T follicular helper cell (primary cell): ENCODE measurements around the gene TMTC2.
"Not testable (repeated sequence)": the region's sequence is repeated elsewhere in the genome, so short reads cannot be mapped to it uniquely, and the experiment has no call there.

ENCODE experiments used
- DNase-seq: peaks from one replicate; pipeline ENCODE4 v3.0.0-alpha.2; 2020; ENCODE audit warnings: low read depth

TMTC2 gene

DNA sequence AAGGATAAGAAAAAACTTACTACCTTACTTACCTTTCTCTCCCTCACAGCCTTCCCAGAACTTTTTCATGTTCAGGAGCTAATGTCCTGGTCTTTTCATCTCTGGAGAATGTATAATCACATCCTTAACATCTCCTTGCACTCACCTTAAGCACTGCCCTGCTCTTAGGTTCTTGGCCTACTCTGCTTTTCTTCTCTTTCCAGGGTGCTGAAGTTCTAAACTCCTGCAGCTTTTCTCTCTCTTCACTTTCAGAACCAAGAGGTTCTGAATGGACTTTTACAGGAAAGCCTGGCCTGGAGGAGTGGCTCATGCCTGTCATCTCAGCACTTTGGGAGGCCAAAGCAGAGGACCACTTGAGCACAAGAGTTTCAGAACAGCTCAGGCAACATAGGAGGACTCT is 101.9 kb downstream of the TMTC2 start:
- DNase-seq, result no peak

- no peak for DNase-seq
These were observed 103.0 kb downstream of the TMTC2 start for GRCh38 chr12:82789674-82790073.

DNA sequence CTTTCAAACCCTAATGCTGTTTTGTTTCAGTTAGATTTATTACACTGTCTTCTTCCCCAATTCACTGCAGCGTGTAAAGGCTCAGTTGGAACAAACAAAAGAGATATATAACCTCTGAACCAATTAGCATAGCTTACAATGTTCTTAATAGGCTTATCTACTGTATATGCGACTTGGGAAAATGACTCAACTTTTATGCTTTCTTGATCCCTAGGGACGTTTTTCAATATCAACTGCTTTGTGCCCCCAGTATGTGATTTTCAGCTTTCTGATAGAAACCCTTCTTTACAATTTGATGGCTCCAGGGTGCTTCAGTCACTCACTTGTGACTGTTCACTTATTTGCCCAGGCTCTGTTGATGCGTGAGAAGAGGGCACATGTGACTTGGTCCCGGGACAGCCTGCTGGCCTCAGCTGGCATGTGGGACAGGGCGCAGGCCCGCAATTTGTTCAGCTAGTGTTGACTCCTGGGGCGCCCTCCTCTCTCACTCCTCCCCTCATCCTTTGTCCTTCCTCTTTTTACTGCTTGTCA is 107.1 kb downstream of the TMTC2 start:
- no peak for DNase-seq

- DNase-seq, result no peak
These were observed 110.8 kb downstream of the TMTC2 start for GRCh38 chr12:82797480-82797879.

GRCh38 chr12:82800185-82800584 is 113.5 kb downstream of the TMTC2 start:
- DNase-seq, result no peak

DNA sequence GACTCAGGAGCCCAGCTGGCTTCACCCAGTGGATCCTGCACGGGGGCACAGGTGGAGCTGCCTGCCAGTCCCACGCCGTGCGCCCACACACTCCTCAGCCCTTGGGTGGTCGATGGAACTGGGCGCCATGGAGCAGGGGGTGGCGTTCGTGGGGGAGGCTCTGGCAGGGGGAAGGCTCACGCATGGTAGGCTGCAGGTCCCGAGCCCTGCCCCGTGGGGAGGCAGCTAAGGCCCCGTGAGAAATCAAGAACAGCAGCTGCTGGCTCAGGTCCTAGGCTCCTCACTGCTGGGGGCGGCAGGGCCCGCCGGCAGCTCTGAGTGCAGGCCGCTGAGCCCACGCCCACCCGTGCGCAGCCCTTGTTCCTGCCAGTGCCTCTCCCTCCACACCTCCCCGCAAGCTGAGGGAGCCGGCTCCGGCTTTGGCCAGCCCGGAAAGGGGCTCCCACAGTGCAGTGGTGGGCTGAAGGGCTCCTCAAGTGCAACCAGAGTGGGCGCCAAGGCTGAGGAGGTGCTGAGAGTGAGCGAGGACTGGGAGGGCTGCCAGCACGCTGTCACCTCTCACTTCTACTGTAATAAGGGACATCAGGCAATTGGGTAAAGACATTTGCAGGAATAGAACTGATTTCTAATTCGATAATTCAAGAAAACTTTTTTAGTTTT is 115.4 kb downstream of the TMTC2 start:
- DNase-seq, result no peak

- no peak for DNase-seq
These were observed 116.5 kb downstream of the TMTC2 start for GRCh38 chr12:82803201-82803600.

- DNase-seq, result no peak
These were observed 117.9 kb downstream of the TMTC2 start for GRCh38 chr12:82804601-82805000.

- DNase-seq, result not testable (repeated sequence)
These were observed 118.3 kb downstream of the TMTC2 start for GRCh38 chr12:82805004-82805403.

GRCh38 chr12:82805812-82806497 is 119.2 kb downstream of the TMTC2 start:
- no peak for DNase-seq

- no peak for DNase-seq
These were observed 120.5 kb downstream of the TMTC2 start for GRCh38 chr12:82807132-82807737.

- no peak for DNase-seq
These were observed 123.9 kb downstream of the TMTC2 start for GRCh38 chr12:82810568-82810967.

GRCh38 chr12:82817368-82817767 is 130.7 kb downstream of the TMTC2 start:
- no peak for DNase-seq

DNA sequence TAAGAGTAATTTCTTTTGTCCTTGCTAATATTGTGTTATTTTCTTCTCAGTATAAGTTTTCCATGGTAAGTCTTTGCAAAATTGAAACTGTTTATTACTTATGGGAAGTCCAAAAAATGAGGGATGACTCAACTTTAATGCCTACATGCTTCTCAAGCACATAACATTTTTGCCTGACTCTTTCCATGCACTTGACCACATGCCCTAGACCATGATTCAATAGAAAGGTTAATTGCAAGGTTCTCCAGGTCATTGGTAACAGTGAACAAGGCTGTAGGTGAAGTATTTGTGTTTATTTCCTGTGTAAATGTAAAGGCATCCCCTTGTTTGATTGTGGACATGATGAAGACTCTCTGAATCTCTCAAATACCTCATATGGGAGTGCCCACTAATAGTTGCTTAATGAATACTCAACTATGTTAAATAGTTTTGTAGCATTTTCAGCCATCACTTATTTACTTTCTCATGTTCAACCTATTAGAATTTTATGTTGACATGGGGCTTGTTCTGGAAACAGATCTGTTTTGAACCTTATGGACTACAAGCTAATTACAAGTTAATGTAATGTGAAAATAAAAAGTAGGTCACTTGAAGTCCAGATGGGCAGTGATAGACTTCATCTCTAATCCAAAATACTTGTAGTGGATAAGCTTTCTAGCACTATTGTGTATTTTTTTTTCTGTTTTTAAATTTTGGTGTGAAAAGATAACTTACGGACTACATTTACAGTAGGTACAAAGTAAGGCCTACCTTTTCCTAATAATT is 131.7 kb downstream of the TMTC2 start:
- DNase-seq, result no peak

DNA sequence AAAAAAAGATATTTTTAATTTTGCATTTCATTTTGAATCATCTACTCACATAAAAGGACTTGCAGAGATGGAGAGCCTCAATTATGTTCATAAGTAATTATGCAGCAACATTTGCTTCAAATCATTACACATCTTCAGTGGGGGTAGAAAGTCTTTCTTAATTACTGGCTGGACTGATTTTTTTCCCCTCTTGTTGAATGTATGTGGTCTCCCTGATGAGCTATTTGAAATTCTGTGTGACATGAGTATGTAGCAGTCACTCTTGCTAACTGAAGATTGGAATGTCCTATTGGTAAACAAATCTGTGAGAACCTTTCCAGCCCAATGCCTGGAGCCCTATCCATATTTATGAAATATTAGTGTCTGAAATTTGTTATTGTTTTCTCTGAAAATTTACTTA is 139.8 kb downstream of the TMTC2 start:
- DNase-seq, result no peak

DNA sequence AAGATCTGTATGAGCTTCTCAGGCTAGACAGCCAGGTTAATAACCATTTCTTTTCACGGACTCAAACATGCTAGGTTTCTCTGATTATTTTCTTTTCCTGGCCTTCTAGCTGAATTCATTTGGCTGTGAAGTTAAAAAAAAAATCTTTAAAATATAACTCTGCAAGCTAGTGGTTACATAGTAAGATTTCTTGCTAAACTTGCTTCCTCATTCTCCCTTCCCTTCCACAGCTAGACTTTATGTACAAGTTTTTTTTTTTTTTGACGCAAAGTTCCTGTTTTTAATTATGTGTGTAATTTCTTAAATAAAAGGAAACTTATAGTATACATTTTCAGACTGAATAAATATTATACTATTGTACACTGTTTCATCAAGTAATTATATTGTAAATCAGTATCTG is 145.4 kb downstream of the TMTC2 start:
- no peak for DNase-seq

GRCh38 chr12:82832981-82833380 is 146.3 kb downstream of the TMTC2 start:
- no peak for DNase-seq

- no peak for DNase-seq
These were observed 146.8 kb downstream of the TMTC2 start for GRCh38 chr12:82833481-82833880.

GRCh38 chr12:82835217-82835616 is 148.5 kb downstream of the TMTC2 start:
- no peak for DNase-seq

GRCh38 chr12:82838131-82838551 is 151.4 kb downstream of the TMTC2 start:
- no peak for DNase-seq

- DNase-seq, result no peak
These were observed 152.1 kb downstream of the TMTC2 start for GRCh38 chr12:82838827-82839226.

DNA sequence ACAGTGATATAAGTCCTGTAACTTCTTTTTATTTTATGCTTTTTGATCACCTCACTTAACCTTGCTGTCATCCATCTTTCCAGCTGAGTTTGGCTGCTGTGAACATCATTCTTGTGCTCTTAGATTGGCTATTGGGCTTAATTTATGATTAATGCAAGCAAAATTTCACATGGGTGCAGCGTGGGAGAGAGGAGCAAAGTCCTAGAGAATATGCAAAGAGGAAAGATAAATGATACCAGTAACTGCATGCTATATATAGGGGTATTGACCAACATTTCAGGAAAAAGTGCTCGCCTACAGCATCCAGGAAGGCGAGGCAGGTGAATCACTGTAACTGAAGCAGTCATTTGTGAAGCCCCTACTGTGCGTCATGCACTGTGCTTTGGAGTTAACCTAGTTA is 153.1 kb downstream of the TMTC2 start:
- no peak for DNase-seq
